Measurements from ENCODE around the gene ZDHHC11B.
"Not testable (repeated sequence)": the region's sequence is repeated elsewhere in the genome, so short reads cannot be mapped to it uniquely, and the experiment has no call there.

ZDHHC11B gene

GRCh38 chr5:717143-717542 is 67.4 kb downstream of the ZDHHC11B start:
- no peak for DNase-seq (ENCODE audit: low read depth)
- TF ChIP-seq, protein P1, sequence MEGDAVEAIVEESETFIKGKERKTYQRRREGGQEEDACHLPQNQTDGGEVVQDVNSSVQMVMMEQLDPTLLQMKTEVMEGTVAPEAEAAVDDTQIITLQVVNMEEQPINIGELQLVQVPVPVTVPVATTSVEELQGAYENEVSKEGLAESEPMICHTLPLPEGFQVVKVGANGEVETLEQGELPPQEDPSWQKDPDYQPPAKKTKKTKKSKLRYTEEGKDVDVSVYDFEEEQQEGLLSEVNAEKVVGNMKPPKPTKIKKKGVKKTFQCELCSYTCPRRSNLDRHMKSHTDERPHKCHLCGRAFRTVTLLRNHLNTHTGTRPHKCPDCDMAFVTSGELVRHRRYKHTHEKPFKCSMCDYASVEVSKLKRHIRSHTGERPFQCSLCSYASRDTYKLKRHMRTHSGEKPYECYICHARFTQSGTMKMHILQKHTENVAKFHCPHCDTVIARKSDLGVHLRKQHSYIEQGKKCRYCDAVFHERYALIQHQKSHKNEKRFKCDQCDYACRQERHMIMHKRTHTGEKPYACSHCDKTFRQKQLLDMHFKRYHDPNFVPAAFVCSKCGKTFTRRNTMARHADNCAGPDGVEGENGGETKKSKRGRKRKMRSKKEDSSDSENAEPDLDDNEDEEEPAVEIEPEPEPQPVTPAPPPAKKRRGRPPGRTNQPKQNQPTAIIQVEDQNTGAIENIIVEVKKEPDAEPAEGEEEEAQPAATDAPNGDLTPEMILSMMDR (IDR thresholded peaks at IDR 0.05; ENCODE audit: insufficient read depth, low read depth, low read length, missing control alignments) = no peak
- no peak overlapping the region for H3K4me3 ChIP-seq (ENCODE audit: low read depth, low read length)

DNA sequence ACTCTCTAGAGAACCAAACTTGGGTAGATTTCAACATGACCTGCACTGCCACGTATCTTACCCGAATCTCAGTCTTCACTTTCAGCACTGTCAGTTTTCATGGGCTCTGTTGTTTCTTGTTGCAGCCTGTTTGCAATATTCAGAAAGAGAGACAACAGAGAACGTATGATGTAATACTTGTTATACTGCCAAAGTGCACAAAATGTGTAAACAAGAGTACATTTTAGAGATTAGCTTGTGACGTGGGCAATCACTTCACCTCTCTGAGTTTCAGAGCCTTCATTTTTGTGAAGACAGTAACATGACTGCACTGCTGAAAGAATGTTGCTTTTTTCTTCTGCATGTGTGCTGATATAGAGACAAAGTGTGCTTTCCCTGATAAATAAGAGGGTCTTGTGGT is 67.8 kb downstream of the ZDHHC11B start:
- DNase-seq (ENCODE audit: low read depth); H3K4me3 ChIP-seq (ENCODE audit: low read depth, low read length): not testable (repeated sequence)

GRCh38 chr5:715636-716035 is 68.9 kb downstream of the ZDHHC11B start:
- not testable (repeated sequence) for DNase-seq (ENCODE audit: low read depth)

DNA sequence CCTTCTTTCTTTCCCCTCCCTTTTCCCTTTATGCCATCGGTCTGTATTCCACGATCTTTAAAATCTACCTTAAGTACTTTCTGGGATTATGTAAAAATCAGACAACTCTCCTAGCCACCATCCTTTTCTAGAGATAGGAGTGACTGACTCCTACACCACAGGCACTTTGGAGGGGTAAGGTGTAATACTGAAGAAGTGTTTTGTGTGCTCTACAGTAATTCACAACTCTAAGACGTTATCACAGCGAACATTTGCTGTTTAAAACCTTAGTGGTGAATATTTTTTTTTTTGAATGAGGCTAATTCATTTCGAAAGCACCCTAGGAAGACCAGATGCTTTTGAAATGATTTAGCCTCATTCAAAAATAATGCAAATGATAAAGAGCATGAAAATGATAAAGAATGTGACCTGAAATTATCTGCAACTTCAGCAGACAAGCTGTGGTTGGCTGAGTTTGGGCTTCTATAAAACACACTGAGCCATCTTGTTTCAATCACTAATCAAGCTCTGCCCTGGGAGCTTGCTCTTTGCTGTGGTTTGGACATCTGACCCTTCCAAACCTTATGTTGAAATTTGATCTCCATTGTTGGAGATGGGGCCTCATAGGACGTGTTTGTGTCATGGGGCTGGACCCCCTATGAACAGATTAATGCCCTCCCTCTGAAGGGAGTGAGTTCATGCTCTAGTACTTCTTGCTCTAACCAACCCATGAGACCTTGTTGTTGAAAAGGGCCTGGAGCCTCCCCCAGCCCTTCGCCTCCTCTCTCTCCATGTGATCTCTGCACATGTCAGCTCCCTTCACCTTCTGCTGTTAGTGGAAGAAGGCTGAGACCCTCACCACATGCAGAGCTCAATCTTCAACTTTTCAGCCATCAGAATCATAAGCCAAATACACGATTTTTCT is 70.1 kb downstream of the ZDHHC11B start:
- H3K4me3 ChIP-seq (ENCODE audit: low read depth, low read length); DNase-seq (ENCODE audit: low read depth): not testable (repeated sequence)

More at GRCh38 chr5:715636-716035, 68.9 kb downstream of the ZDHHC11B start:
- not testable (repeated sequence) for H3K4me3 ChIP-seq (ENCODE audit: low read depth, low read length)

DNA sequence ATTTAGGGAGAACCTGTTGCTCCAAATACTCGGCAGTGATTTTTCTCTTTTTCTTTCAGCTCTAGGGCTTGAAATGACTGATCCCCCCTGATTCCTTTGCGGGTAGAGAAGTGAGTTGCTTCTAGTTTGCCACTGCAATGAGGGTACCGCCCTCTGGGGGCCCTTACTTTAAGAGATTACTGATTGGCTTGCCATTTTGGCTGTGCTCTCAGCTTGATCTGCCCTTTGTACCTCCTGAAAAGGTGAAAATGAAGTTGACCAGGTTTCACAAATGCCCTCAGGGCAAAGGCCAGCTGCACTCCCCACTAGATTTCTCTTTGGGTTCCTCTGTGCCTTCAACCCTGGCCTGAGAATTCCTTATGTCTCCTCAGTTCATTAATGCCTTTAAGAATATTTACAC is 70.8 kb downstream of the ZDHHC11B start:
- DNase-seq (ENCODE audit: low read depth) = not testable (repeated sequence)

DNA sequence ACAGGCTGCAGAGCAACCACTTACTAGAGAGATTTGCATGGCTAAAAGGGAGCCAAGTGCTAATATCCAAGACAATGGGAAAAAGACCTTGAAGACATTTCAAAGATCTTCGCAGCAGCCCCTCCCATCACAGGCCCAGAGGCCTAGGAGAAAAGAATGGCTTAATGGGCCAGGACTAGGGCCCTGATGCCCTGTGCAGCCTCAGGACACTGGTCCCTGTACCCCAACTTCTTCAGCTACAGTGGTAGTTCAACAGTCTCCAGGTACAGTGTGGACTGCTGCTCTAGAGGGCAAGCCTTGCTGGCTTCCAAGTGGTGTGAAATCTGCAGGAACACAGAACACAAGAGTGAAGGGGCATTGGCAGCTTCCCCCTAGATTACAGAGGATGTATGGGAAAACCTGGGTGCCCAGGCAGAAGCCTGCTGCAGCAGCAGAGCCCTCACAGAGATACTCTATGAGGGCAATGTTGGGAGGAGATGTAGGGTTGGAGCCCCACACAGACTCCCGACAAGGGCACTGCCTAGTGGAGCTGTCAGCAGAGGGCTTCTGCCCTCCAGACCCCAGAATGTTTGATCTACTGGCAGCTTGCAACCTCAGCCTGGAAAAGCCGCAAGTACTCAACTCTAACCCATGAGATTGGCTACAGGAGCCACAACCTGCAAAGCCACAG is 75.5 kb downstream of the ZDHHC11B start:
- not testable (repeated sequence) for DNase-seq (ENCODE audit: low read depth); H3K4me3 ChIP-seq (ENCODE audit: low read depth, low read length)

More for the DNA sequence above, 70.8 kb downstream of the ZDHHC11B start:
- not testable (repeated sequence) for H3K4me3 ChIP-seq (ENCODE audit: low read depth, low read length)

- not testable (repeated sequence) for H3K4me3 ChIP-seq (ENCODE audit: low read depth, low read length); DNase-seq (ENCODE audit: low read depth)
These were observed 76.2 kb downstream of the ZDHHC11B start for GRCh38 chr5:708374-708773.

GRCh38 chr5:706127-706526 is 78.4 kb downstream of the ZDHHC11B start:
- not testable (repeated sequence) for DNase-seq (ENCODE audit: low read depth); H3K4me3 ChIP-seq (ENCODE audit: low read depth, low read length)

- DNase-seq (ENCODE audit: low read depth); H3K4me3 ChIP-seq (ENCODE audit: low read depth, low read length): not testable (repeated sequence)
These were observed 87.5 kb downstream of the ZDHHC11B start for GRCh38 chr5:696753-697702.

- H3K4me3 ChIP-seq (ENCODE audit: low read depth, low read length); DNase-seq (ENCODE audit: low read depth): not testable (repeated sequence)
These were observed 88.3 kb downstream of the ZDHHC11B start for GRCh38 chr5:696191-696590.

DNA sequence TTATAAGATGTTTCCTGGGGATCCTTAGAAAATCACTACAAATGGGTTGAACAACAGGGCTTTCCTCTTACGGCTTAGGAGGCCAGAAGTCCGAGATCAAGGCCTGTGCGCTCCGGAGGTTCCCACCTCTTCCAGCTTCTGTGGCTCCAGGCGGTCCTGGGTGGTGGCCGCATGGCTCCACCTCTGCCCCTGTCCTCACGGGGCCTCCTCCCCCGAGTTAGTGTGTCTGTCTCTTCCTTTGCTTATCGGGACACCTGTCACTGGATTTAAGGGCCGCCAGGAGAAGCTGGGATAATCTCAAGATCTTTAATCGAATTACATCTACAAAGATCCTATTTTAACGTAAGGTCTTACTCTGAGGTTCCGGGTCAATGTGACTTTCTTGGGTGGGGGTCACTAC is 89.1 kb downstream of the ZDHHC11B start:
- H3K4me3 ChIP-seq (ENCODE audit: low read depth, low read length); DNase-seq (ENCODE audit: low read depth): not testable (repeated sequence)

DNA sequence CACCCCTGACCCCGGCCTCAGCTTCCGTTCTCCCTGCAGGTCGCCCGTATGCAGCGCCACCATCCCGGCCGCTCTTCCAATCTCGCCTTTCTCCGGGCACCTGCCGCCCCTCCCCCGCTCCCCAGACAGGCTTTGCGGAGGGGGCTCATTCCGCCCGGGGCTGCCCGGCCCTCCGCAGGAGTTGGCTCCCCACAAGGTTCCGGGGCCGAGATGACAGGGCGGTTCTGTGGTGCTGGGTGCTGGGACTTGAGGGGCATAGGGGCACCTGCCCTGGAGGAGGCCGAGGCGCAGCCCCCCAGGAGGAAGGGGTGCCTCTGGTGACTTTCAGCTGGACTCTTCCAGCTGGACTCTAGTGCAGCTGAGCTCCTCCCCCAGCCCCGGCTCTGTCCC is 90.5 kb downstream of the ZDHHC11B start:
- not testable (repeated sequence) for DNase-seq (ENCODE audit: low read depth); H3K4me3 ChIP-seq (ENCODE audit: low read depth, low read length)

DNA sequence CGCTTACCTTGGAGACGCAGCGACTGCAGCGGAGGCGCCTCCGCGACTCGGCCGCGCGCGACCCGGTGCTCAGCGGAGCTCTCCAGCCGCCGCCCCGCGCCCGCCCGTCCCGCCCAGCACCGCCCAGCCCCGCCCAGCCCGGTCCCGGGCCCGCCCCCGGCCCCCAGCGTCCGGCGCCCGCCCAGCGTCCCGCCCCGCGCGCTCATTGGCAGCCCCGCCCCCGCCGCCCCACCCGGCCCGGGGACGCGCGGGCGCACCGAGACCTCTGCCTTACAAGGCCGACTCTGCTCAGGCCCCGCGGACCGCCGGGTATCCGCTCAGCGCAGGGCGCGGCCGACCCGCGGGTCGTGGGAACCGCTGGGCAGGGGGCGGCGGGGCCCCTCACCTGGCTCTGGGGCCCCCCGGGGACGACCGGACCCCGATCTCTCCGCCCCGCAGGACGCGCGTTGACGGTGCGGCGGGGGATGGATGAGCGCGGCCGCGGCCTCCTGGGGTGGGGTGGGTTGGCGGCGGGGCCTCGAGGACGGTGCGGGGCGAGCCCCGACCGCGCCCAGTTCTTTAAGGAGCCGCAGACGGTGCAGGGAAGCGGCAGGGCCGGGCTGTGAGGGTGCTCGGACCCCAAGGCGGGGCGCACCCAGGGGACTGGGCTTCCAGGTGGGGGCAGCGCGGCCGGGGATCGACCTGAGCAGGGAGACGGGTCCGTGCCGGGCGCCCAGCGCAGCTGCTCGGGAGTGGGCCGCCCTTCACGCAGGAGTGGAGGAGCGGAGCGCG is 91.1 kb downstream of the ZDHHC11B start, which contains the start of gene TPPP:
Gene TPPP, minus strand, starts transcription at position 82 of the 771 bp plus-strand sequence. CDS start 15,292 bp downstream, outside the sequence.
- not testable (repeated sequence) for H3K4me3 ChIP-seq (ENCODE audit: low read depth, low read length)
- peak; percentile 64 for DNase-seq (ENCODE audit: low read depth)

GRCh38 chr5:692529-693041 is 91.9 kb downstream of the ZDHHC11B start:
- not testable (repeated sequence) for H3K4me3 ChIP-seq (ENCODE audit: low read depth, low read length); DNase-seq (ENCODE audit: low read depth)

Data from GM12865 (cell line).